H9 (cell line): Measurements from ENCODE around the gene NT5C1B. TPM values are rescaled to one million over a fixed set of nuclear protein-coding genes. Genes with fewer than 3 reads are reported as not detected.

Source experiments
- DNase-seq: peaks from one replicate; pipeline ENCODE4 v3.0.0-alpha.2; 2017
- H2AFZ ChIP-seq: one replicate; pipeline ENCODE4 v1.6.1; 2013; ENCODE audit warnings: mild to moderate bottlenecking, low read length, control low read depth, moderate library complexity
- H2AK5ac ChIP-seq: 2 replicates; pipeline ENCODE4 v1.6.1; 2013; ENCODE audit warnings: low read length, control low read depth, mixed read lengths; ENCODE audit not compliant: insufficient read length
- H2BK120ac ChIP-seq: one replicate; pipeline ENCODE4 v1.6.1; 2013; ENCODE audit warnings: low read depth, mild to moderate bottlenecking, low read length, control low read depth, inconsistent platforms; ENCODE audit not compliant: poor library complexity, severe bottlenecking
- H2BK12ac ChIP-seq: 2 replicates; pipeline ENCODE4 v1.6.1; 2013; ENCODE audit warnings: low read length, control low read depth, mixed read lengths, low read depth; ENCODE audit not compliant: insufficient read length
- H2BK15ac ChIP-seq: 2 replicates; pipeline ENCODE4 v1.6.1; 2013; ENCODE audit warnings: low read depth, low read length, control low read depth
- H2BK20ac ChIP-seq: one replicate; pipeline ENCODE4 v1.6.1; 2013; ENCODE audit warnings: low read depth, mild to moderate bottlenecking, low read length, control low read depth, inconsistent platforms; ENCODE audit not compliant: poor library complexity, severe bottlenecking
- H2BK5ac ChIP-seq: 2 replicates; pipeline ENCODE4 v1.6.1; 2013; ENCODE audit warnings: low read length, control low read depth, mixed read lengths; ENCODE audit not compliant: insufficient read length
- H3K14ac ChIP-seq: 2 replicates; pipeline ENCODE4 v1.6.1; 2013; ENCODE audit warnings: low read length, control low read depth; ENCODE audit not compliant: insufficient read depth
- H3K18ac ChIP-seq: 2 replicates; pipeline ENCODE4 v1.6.1; 2013; ENCODE audit warnings: low read depth, mild to moderate bottlenecking, mixed read lengths, low read length, control low read depth; ENCODE audit not compliant: insufficient read length
- H3K23ac ChIP-seq: 2 replicates; pipeline ENCODE4 v1.6.1; 2013; ENCODE audit warnings: low read length, control low read depth, mixed read lengths, low read depth; ENCODE audit not compliant: insufficient read length
- H3K23me2 ChIP-seq: 2 replicates; pipeline ENCODE4 v1.6.1; 2013; ENCODE audit warnings: low read depth, mild to moderate bottlenecking, mixed read lengths, low read length, control low read depth; ENCODE audit not compliant: insufficient read length, poor library complexity, severe bottlenecking
- H3K27ac ChIP-seq: 2 replicates; pipeline ENCODE4 v1.5.1; 2013; ENCODE audit warnings: low read length, control low read depth, mixed read lengths, low read depth; ENCODE audit not compliant: insufficient read length
- H3K27me3 ChIP-seq: 2 replicates; pipeline ENCODE4 v1.6.1; 2013; ENCODE audit warnings: low read length, control low read depth, inconsistent platforms; ENCODE audit not compliant: insufficient read depth
- H3K4ac ChIP-seq: 2 replicates; pipeline ENCODE4 v1.6.1; 2013; ENCODE audit warnings: low read depth, mild to moderate bottlenecking, control low read depth, inconsistent platforms, low read length, moderate library complexity
- H3K4me1 ChIP-seq: 2 replicates; pipeline ENCODE4 v1.6.1; 2013; ENCODE audit warnings: low read length, control low read depth, inconsistent platforms; ENCODE audit not compliant: insufficient read depth
- H3K4me2 ChIP-seq: 2 replicates; pipeline ENCODE4 v1.6.1; 2013; ENCODE audit warnings: low read length, control low read depth, mixed read lengths; ENCODE audit not compliant: insufficient read length, insufficient read depth
- H3K56ac ChIP-seq: 2 replicates; pipeline ENCODE4 v1.6.1; 2013; ENCODE audit warnings: low read depth, mild to moderate bottlenecking, mixed read lengths, low read length, control low read depth; ENCODE audit not compliant: insufficient read length
- H3K79me1 ChIP-seq: 2 replicates; pipeline ENCODE4 v1.6.1; 2013; ENCODE audit warnings: low read depth, mild to moderate bottlenecking, moderate library complexity, low read length, control low read depth, inconsistent platforms; ENCODE audit not compliant: insufficient read depth, poor library complexity, severe bottlenecking
- H3K79me2 ChIP-seq: 2 replicates; pipeline ENCODE4 v1.6.1; 2013; ENCODE audit warnings: low read length, control low read depth, inconsistent platforms; ENCODE audit not compliant: insufficient read depth
- H3K9ac ChIP-seq: 2 replicates; pipeline ENCODE4 v1.6.1; 2013; ENCODE audit warnings: low read length, control low read depth, mixed read lengths; ENCODE audit not compliant: insufficient read length; ENCODE audit errors: extremely low read depth
- H3K9me3 ChIP-seq: one replicate; pipeline ENCODE4 v1.6.1; 2013; ENCODE audit warnings: low read depth, low read length, inconsistent platforms; ENCODE audit not compliant: control insufficient read depth
- H3T11ph ChIP-seq: one replicate; pipeline ENCODE4 v1.6.1; 2013; ENCODE audit warnings: mild to moderate bottlenecking, low read length, control low read depth, inconsistent platforms
- H4K20me1 ChIP-seq: one replicate; pipeline ENCODE4 v1.6.1; 2013; ENCODE audit not compliant: control insufficient read depth, insufficient read length, insufficient read depth
- H4K5ac ChIP-seq: 2 replicates; pipeline ENCODE4 v1.6.1; 2013; ENCODE audit warnings: low read depth, mild to moderate bottlenecking, mixed read lengths, low read length, control low read depth; ENCODE audit not compliant: insufficient read length
- H4K8ac ChIP-seq: replicated peaks from 2 replicates; pipeline ENCODE4 v1.6.1; 2013; ENCODE audit warnings: low read length, control low read depth, mixed read lengths, low read depth; ENCODE audit not compliant: insufficient read length
- H4K91ac ChIP-seq: 2 replicates; pipeline ENCODE4 v1.6.1; 2013; ENCODE audit warnings: low read depth, mild to moderate bottlenecking, moderate library complexity, mixed read lengths, low read length, control low read depth; ENCODE audit not compliant: insufficient read length
- H3K27ac Mint-ChIP-seq, 3 experiments: 2 replicates in 2 of 3; 3 replicates in 1 of 3; pipeline ENCODE4 v1.8.0; 2020 to 2021; ENCODE audit warnings: mixed read lengths in 3 of 3, mild to moderate bottlenecking in 1 of 3, moderate library complexity in 1 of 3
- H3K27me3 Mint-ChIP-seq: 2 replicates; pipeline ENCODE4 v1.8.0; 2021; ENCODE audit warnings: low read depth, mild to moderate bottlenecking, moderate library complexity, mixed read lengths
- H3K36me3 Mint-ChIP-seq, 3 experiments: 2 replicates in 2 of 3; 3 replicates in 1 of 3; pipeline ENCODE4 v1.8.0; 2020 to 2021; ENCODE audit warnings: low read depth in 3 of 3, mixed read lengths in 3 of 3; ENCODE audit not compliant: insufficient read depth in 1 of 3
- H3K4me1 Mint-ChIP-seq, 2 experiments: 2 replicates each; pipeline ENCODE4 v1.8.0; 2020; ENCODE audit warnings: mixed read lengths in 2 of 2
- H3K4me3 Mint-ChIP-seq, 2 experiments: 2 replicates in 1 of 2; 3 replicates in 1 of 2; pipeline ENCODE4 v1.8.0; 2020 to 2021; ENCODE audit warnings: mild to moderate bottlenecking in 2 of 2, mixed read lengths in 2 of 2, moderate library complexity in 1 of 2
- H3K9me3 Mint-ChIP-seq, 2 experiments: 2 replicates in 1 of 2; 3 replicates in 1 of 2; pipeline ENCODE4 v1.8.0; 2020; ENCODE audit warnings: mild to moderate bottlenecking in 2 of 2, mixed read lengths in 2 of 2, moderate library complexity in 1 of 2
- total RNA-seq: library from RNA; stranded (reverse); gene quantifications from 2 replicates; pipeline ENCODE4 v1.2.1, GENCODE V29; 2021
- TF ChIP-seq, protein P1 (sequence below): fragments of 200-600 bp; sonication (generic); conservative IDR thresholded peaks from 3 replicates; pipeline ENCODE4 v1.8.0; 2021; ENCODE audit warnings: antibody characterized with exemption, mild to moderate bottlenecking

The NT5C1B gene
- total RNA-seq, 1 experiment from 2014 or later = not detected

DNA sequence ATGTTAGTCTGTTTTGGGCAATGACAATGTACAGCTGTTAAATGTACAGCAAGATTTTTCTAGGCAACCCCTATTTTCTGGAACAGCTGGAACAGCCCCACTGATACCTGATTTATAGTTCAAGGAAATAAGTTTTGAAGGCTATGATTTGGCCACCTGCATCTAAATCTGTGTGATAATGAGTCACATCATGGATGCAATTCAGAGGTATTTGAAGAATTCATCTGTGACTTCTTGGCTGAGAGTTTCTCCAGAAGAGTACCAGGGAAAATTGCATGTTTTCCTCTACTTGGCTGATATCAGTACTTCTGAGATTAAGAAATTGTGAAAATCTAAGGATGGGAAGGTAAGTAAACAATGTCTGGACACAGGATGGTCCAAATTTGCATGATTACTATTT lies 40.7 kb upstream of the NT5C1B start:
- H4K91ac ChIP-seq = no peak overlapping the region
- H3K4me1 ChIP-seq = no peaks in the 10 kb centered on the region
- no peaks in the 10 kb centered on the region for H4K20me1 ChIP-seq
- no peak overlapping the region for H3K4me2 ChIP-seq
- Mint-ChIP-seq H3K4me1 (no peaks in the 10 kb centered on the region), H3K4me3 (no peak overlapping the region), H3K36me3 (peaks cover 12 to 30% (median 25%) of the 10 kb centered on the region in 3 experiments), H3K27me3 (no peaks in the 10 kb centered on the region; the same call in 1 of the 2 replicates), H3K9me3 (peaks cover 35 to 36% of the 10 kb centered on the region in 2 experiments), H3K27ac (no peak overlapping the region)
- no peak overlapping the region for H4K8ac ChIP-seq
- H3K79me1 ChIP-seq = no peaks in the 10 kb centered on the region
- H3K18ac ChIP-seq = no peak overlapping the region
- TF ChIP-seq, protein P1, sequence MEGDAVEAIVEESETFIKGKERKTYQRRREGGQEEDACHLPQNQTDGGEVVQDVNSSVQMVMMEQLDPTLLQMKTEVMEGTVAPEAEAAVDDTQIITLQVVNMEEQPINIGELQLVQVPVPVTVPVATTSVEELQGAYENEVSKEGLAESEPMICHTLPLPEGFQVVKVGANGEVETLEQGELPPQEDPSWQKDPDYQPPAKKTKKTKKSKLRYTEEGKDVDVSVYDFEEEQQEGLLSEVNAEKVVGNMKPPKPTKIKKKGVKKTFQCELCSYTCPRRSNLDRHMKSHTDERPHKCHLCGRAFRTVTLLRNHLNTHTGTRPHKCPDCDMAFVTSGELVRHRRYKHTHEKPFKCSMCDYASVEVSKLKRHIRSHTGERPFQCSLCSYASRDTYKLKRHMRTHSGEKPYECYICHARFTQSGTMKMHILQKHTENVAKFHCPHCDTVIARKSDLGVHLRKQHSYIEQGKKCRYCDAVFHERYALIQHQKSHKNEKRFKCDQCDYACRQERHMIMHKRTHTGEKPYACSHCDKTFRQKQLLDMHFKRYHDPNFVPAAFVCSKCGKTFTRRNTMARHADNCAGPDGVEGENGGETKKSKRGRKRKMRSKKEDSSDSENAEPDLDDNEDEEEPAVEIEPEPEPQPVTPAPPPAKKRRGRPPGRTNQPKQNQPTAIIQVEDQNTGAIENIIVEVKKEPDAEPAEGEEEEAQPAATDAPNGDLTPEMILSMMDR = no peak
- H3K56ac ChIP-seq = no peak overlapping the region
- H2AK5ac ChIP-seq = no peak overlapping the region
- H3K27ac ChIP-seq = no peak overlapping the region
- H3K9ac ChIP-seq = no peak overlapping the region
- H2BK15ac ChIP-seq = no peak overlapping the region
- H3K27me3 ChIP-seq = no peaks in the 10 kb centered on the region
- H3K9me3 ChIP-seq = peaks cover 6% of the 10 kb centered on the region
- no peak overlapping the region for H2BK20ac ChIP-seq
- H4K5ac ChIP-seq = no peak overlapping the region
- no peak overlapping the region for H2AFZ ChIP-seq
- no peak overlapping the region for H3K4ac ChIP-seq
- no peak for DNase-seq
- no peaks in the 10 kb centered on the region for H3K23me2 ChIP-seq
- no peaks in the 10 kb centered on the region for H3K79me2 ChIP-seq
- H3K14ac ChIP-seq = no peak overlapping the region
- H3T11ph ChIP-seq = no peak overlapping the region
- H2BK12ac ChIP-seq = no peak overlapping the region
- H2BK5ac ChIP-seq = no peak overlapping the region
- H3K23ac ChIP-seq = no peak overlapping the region
- no peak overlapping the region for H2BK120ac ChIP-seq
